Mesendoderm (in vitro differentiated cells): ENCODE measurements around the gene PSPC1.
A peak's percentile ranks its signal among the peaks of the same experiment; 100 is the strongest.
"Not testable (repeated sequence)": the region's sequence is repeated elsewhere in the genome, so short reads cannot be mapped to it uniquely, and the experiment has no call there.

Experiments
- DNase-seq: peaks from one replicate; pipeline ENCODE4 v3.0.0; 2013
- H2AK5ac ChIP-seq: 2 replicates; pipeline ENCODE4 v1.6.1; 2013; ENCODE audit warnings: low read length, inconsistent platforms
- H2BK120ac ChIP-seq: 2 replicates; pipeline ENCODE4 v1.6.1; 2013; ENCODE audit warnings: low read depth, mild to moderate bottlenecking, low read length, moderate library complexity, mixed read lengths
- H2BK15ac ChIP-seq: replicated peaks from 2 replicates; pipeline ENCODE4 v1.6.1; 2013; ENCODE audit warnings: low read depth, mild to moderate bottlenecking, moderate library complexity
- H2BK5ac ChIP-seq: 2 replicates; pipeline ENCODE4 v1.6.1; 2013; ENCODE audit warnings: low read length, inconsistent platforms
- H3K18ac ChIP-seq: 2 replicates; pipeline ENCODE4 v1.6.1; 2013; ENCODE audit warnings: mild to moderate bottlenecking, low read length, mixed read lengths
- H3K23ac ChIP-seq: one replicate; pipeline ENCODE4 v1.6.1; 2013; ENCODE audit warnings: low read length
- H3K27ac ChIP-seq: 2 replicates; pipeline ENCODE4 v1.5.1; 2013; ENCODE audit warnings: low read depth, mild to moderate bottlenecking, inconsistent platforms, low read length, moderate library complexity
- H3K27me3 ChIP-seq: 2 replicates; pipeline ENCODE4 v1.6.1; 2013; ENCODE audit warnings: low read length, control low read depth, mild to moderate bottlenecking, inconsistent platforms; ENCODE audit not compliant: insufficient read depth, poor library complexity
- H3K36me3 ChIP-seq: 2 replicates; pipeline ENCODE4 v1.6.1; 2013; ENCODE audit warnings: low read length, inconsistent platforms; ENCODE audit not compliant: control insufficient read depth, insufficient read depth
- H3K4ac ChIP-seq: one replicate; pipeline ENCODE4 v1.6.1; 2013; ENCODE audit warnings: low read depth, mild to moderate bottlenecking, low read length, moderate library complexity
- H3K4me1 ChIP-seq: 2 replicates; pipeline ENCODE4 v1.6.1; 2013; ENCODE audit warnings: low read depth, low read length, inconsistent platforms; ENCODE audit not compliant: control insufficient read depth
- H3K4me2 ChIP-seq: 2 replicates; pipeline ENCODE4 v1.6.1; 2013; ENCODE audit warnings: low read length
- H3K4me3 ChIP-seq: 2 replicates; pipeline ENCODE4 v1.5.1; 2013; ENCODE audit warnings: mild to moderate bottlenecking, low read length
- H3K56ac ChIP-seq: one replicate; pipeline ENCODE4 v1.6.1; 2013; ENCODE audit warnings: low read length
- H3K79me1 ChIP-seq: 2 replicates; pipeline ENCODE4 v1.6.1; 2013; ENCODE audit warnings: low read length, inconsistent platforms
- H3K79me2 ChIP-seq: 2 replicates; pipeline ENCODE4 v1.6.1; 2013; ENCODE audit warnings: mild to moderate bottlenecking, low read length; ENCODE audit not compliant: control insufficient read depth, insufficient read depth
- H3K9ac ChIP-seq: 2 replicates; pipeline ENCODE4 v1.6.1; 2013; ENCODE audit warnings: low read length, inconsistent platforms
- H4K5ac ChIP-seq: one replicate; pipeline ENCODE4 v1.6.1; 2013; ENCODE audit warnings: low read length
- H4K8ac ChIP-seq: one replicate; pipeline ENCODE4 v1.6.1; 2013; ENCODE audit warnings: low read depth, mild to moderate bottlenecking, control low read depth, low read length, moderate library complexity
- WGBS: extraction: QIAGEN DNeasy Blood & Tissue Kit; methylation state at CpG from one replicate; pipeline ENCODE4 v1.1.7; 2013; ENCODE audit warnings: low lambda C conversion rate, missing lambda C conversion rate; ENCODE audit not compliant: insufficient coverage; ENCODE audit errors: extremely low coverage; 5-methylcytosine and 5-hydroxymethylcytosine counted together

PSPC1 gene

GRCh38 chr13:19815842-19816241 is 33.1 kb upstream of the PSPC1 start:
- H4K5ac ChIP-seq, H3K56ac ChIP-seq, DNase-seq, H3K4me3 ChIP-seq, H2AK5ac ChIP-seq, H3K27ac ChIP-seq, H2BK5ac ChIP-seq, H4K8ac ChIP-seq, H3K4ac ChIP-seq, H3K4me2 ChIP-seq, H3K27me3 ChIP-seq, H2BK15ac ChIP-seq, H3K36me3 ChIP-seq, H2BK120ac ChIP-seq, H3K4me1 ChIP-seq, H3K18ac ChIP-seq, H3K79me2 ChIP-seq, H3K79me1 ChIP-seq, H3K23ac ChIP-seq, H3K9ac ChIP-seq: not testable (repeated sequence)
- no CpG with 5 or more reads among the region's 2 CpGs for WGBS

GRCh38 chr13:19810996-19811881 is 28.5 kb upstream of the PSPC1 start:
- H3K4me3 ChIP-seq: no peak overlapping the region
- H3K4ac ChIP-seq: no peak overlapping the region
- H2BK120ac ChIP-seq: no peak overlapping the region
- no peaks in the 10 kb centered on the region for H3K79me2 ChIP-seq
- no peak overlapping the region for H3K27ac ChIP-seq
- H4K8ac ChIP-seq: no peak overlapping the region
- no peak overlapping the region for H3K4me2 ChIP-seq
- no peaks in the 10 kb centered on the region for H3K4me1 ChIP-seq
- DNase-seq: peak; percentile 3
- no peak overlapping the region for H2AK5ac ChIP-seq
- H2BK5ac ChIP-seq: no peak overlapping the region
- no peak overlapping the region for H3K18ac ChIP-seq
- no peaks in the 10 kb centered on the region for H3K27me3 ChIP-seq
- no CpG with 5 or more reads among the region's 7 CpGs for WGBS
- no peak overlapping the region for H3K56ac ChIP-seq
- no peak overlapping the region for H3K9ac ChIP-seq
- no peaks in the 10 kb centered on the region for H3K36me3 ChIP-seq
- no peaks in the 10 kb centered on the region for H3K79me1 ChIP-seq
- H4K5ac ChIP-seq: no peak overlapping the region
- H3K23ac ChIP-seq: no peak overlapping the region
- no peak overlapping the region for H2BK15ac ChIP-seq

- Histone ChIP-seq H3K23ac (no peak overlapping the region), H4K5ac (no peak overlapping the region), H3K36me3 (no peaks in the 10 kb centered on the region), H2BK15ac (no peak overlapping the region), H3K4me2 (no peak overlapping the region), H3K56ac (no peak overlapping the region), H3K4ac (no peak overlapping the region), H2AK5ac (no peak overlapping the region), H2BK120ac (no peak overlapping the region), H3K27ac (no peak overlapping the region), H4K8ac (no peak overlapping the region), H3K27me3 (no peaks in the 10 kb centered on the region), H3K4me3 (no peak overlapping the region), H3K18ac (no peak overlapping the region), H3K79me2 (no peaks in the 10 kb centered on the region), H2BK5ac (no peak overlapping the region), H3K9ac (no peak overlapping the region), H3K4me1 (no peaks in the 10 kb centered on the region), H3K79me1 (no peaks in the 10 kb centered on the region)
- no CpG with 5 or more reads among the region's 4 CpGs for WGBS
- DNase-seq: no peak
Observed at GRCh38 chr13:19810151-19810550, 27.4 kb upstream of the PSPC1 start.

GRCh38 chr13:19805765-19806164 is 23.0 kb upstream of the PSPC1 start:
- Histone ChIP-seq H3K4me3 (no peak overlapping the region), H3K27ac (no peak overlapping the region), H3K4me1 (no peaks in the 10 kb centered on the region), H4K8ac (no peak overlapping the region), H3K36me3 (no peaks in the 10 kb centered on the region), H3K79me2 (no peaks in the 10 kb centered on the region), H2BK5ac (no peak overlapping the region), H2AK5ac (no peak overlapping the region), H3K4ac (no peak overlapping the region), H3K23ac (no peak overlapping the region), H3K9ac (no peak overlapping the region), H3K18ac (no peak overlapping the region), H2BK15ac (no peak overlapping the region), H3K4me2 (no peak overlapping the region), H3K27me3 (no peaks in the 10 kb centered on the region), H2BK120ac (no peak overlapping the region), H3K79me1 (no peaks in the 10 kb centered on the region), H3K56ac (no peak overlapping the region), H4K5ac (no peak overlapping the region)
- DNase-seq: no peak
- WGBS: no CpG with 5 or more reads among the region's 4 CpGs

GRCh38 chr13:19795956-19796355 is 13.2 kb upstream of the PSPC1 start:
- no peak overlapping the region for H3K18ac ChIP-seq
- peaks cover 2% of the 10 kb centered on the region for H3K4me1 ChIP-seq
- H3K79me2 ChIP-seq: no peaks in the 10 kb centered on the region
- no peak overlapping the region for H3K27ac ChIP-seq
- H3K4me3 ChIP-seq: no peak overlapping the region
- no peak overlapping the region for H3K4ac ChIP-seq
- DNase-seq: no peak
- H3K27me3 ChIP-seq: no peaks in the 10 kb centered on the region
- H3K79me1 ChIP-seq: no peaks in the 10 kb centered on the region
- H4K8ac ChIP-seq: no peak overlapping the region
- no peak overlapping the region for H2BK5ac ChIP-seq
- no peak overlapping the region for H2BK15ac ChIP-seq
- H4K5ac ChIP-seq: no peak overlapping the region
- no CpG with 5 or more reads among the region's 7 CpGs for WGBS
- H2BK120ac ChIP-seq: no peak overlapping the region
- no peaks in the 10 kb centered on the region for H3K36me3 ChIP-seq
- H3K9ac ChIP-seq: no peak overlapping the region
- no peak overlapping the region for H3K56ac ChIP-seq
- H3K4me2 ChIP-seq: no peak overlapping the region
- H3K23ac ChIP-seq: no peak overlapping the region
- H2AK5ac ChIP-seq: no peak overlapping the region

GRCh38 chr13:19794631-19795030 is 11.9 kb upstream of the PSPC1 start:
- Histone ChIP-seq H3K4me2 (no peak overlapping the region), H2BK120ac (no peak overlapping the region), H3K79me2 (no peaks in the 10 kb centered on the region), H2AK5ac (no peak overlapping the region), H3K56ac (peak overlapping the region; percentile 15), H4K5ac (no peak overlapping the region), H3K4me1 (peaks cover 2% of the 10 kb centered on the region), H2BK5ac (no peak overlapping the region), H3K4me3 (no peak overlapping the region), H3K18ac (no peak overlapping the region), H2BK15ac (no peak overlapping the region), H3K9ac (no peak overlapping the region), H3K23ac (no peak overlapping the region), H3K79me1 (no peaks in the 10 kb centered on the region), H4K8ac (no peak overlapping the region), H3K4ac (no peak overlapping the region), H3K36me3 (no peaks in the 10 kb centered on the region), H3K27me3 (no peaks in the 10 kb centered on the region), H3K27ac (no peak overlapping the region)
- WGBS: no CpG with 5 or more reads among the region's 4 CpGs
- DNase-seq: peak; percentile 94
